Astrocyte (in vitro differentiated cells and primary cell): Measurements from ENCODE around the gene ATRNL1. TPM values are rescaled to one million over a fixed set of nuclear protein-coding genes. Genes with fewer than 3 reads are reported as not detected.

Source experiments
- DNase-seq: peaks from one replicate; pipeline ENCODE4 v3.0.0-alpha.2; 2010; ENCODE audit warnings: low read depth
- FAIRE-seq: peaks from 2 replicates; lab custom pipeline; 2011; peaks lifted over from hg19 to GRCh38; lab: Jason Lieb, UNC
- H2AFZ ChIP-seq: 2 replicates; pipeline ENCODE4 v1.6.0; 2012; ENCODE audit warnings: low read depth, low read length, inconsistent platforms
- H3K27ac ChIP-seq: 2 replicates; pipeline ENCODE4 v1.5.1; 2011; ENCODE audit warnings: low read depth, low read length, inconsistent platforms
- H3K27me3 ChIP-seq: 2 replicates; pipeline ENCODE4 v1.6.0; 2011; ENCODE audit warnings: low read length, inconsistent platforms; ENCODE audit not compliant: insufficient read depth
- H3K36me3 ChIP-seq: 2 replicates; pipeline ENCODE4 v1.5.1; 2011; ENCODE audit warnings: low read length, inconsistent platforms; ENCODE audit not compliant: insufficient read depth
- H3K4me1 ChIP-seq: 2 replicates; pipeline ENCODE4 v1.5.1; 2011; ENCODE audit warnings: low read length, inconsistent platforms; ENCODE audit not compliant: insufficient read depth
- H3K4me2 ChIP-seq: 2 replicates; pipeline ENCODE4 v1.6.0; 2012; ENCODE audit warnings: low read length, inconsistent platforms
- H3K4me3 ChIP-seq: 2 replicates; pipeline ENCODE4 v1.5.1; 2011; ENCODE audit warnings: low read depth, mild to moderate bottlenecking, low read length, inconsistent platforms; ENCODE audit not compliant: insufficient read depth
- H3K79me2 ChIP-seq: 2 replicates; pipeline ENCODE4 v1.6.0; 2012; ENCODE audit warnings: mild to moderate bottlenecking, low read length, inconsistent platforms; ENCODE audit not compliant: insufficient read depth
- H3K9ac ChIP-seq: 2 replicates; pipeline ENCODE4 v1.6.0; 2012; ENCODE audit warnings: mild to moderate bottlenecking, low read length, inconsistent platforms
- H3K9me3 ChIP-seq: 2 replicates; pipeline ENCODE4 v1.5.1; 2012; ENCODE audit warnings: low read depth, mild to moderate bottlenecking, low read length, inconsistent platforms; ENCODE audit not compliant: insufficient read depth
- H4K20me1 ChIP-seq: 2 replicates; pipeline ENCODE4 v1.6.0; 2012; ENCODE audit warnings: low read length, inconsistent platforms; ENCODE audit not compliant: insufficient read depth
- H3K27ac Mint-ChIP-seq: one replicate; pipeline ENCODE4 v1.8.0; 2021; ENCODE audit warnings: mild to moderate bottlenecking, mixed read lengths; ENCODE audit not compliant: unreplicated experiment
- H3K27me3 Mint-ChIP-seq: one replicate; pipeline ENCODE4 v1.8.0; 2021; ENCODE audit warnings: low read depth, mixed read lengths; ENCODE audit not compliant: unreplicated experiment
- H3K36me3 Mint-ChIP-seq: one replicate; pipeline ENCODE4 v1.8.0; 2021; ENCODE audit warnings: low read depth, mixed read lengths; ENCODE audit not compliant: unreplicated experiment
- H3K4me1 Mint-ChIP-seq: one replicate; pipeline ENCODE4 v1.8.0; 2021; ENCODE audit warnings: low read depth, mixed read lengths; ENCODE audit not compliant: unreplicated experiment
- H3K4me3 Mint-ChIP-seq: one replicate; pipeline ENCODE4 v1.8.0; 2021; ENCODE audit warnings: mild to moderate bottlenecking, moderate library complexity, mixed read lengths; ENCODE audit not compliant: unreplicated experiment
- H3K9me3 Mint-ChIP-seq: one replicate; pipeline ENCODE4 v1.8.0; 2021; ENCODE audit warnings: mild to moderate bottlenecking, mixed read lengths; ENCODE audit not compliant: unreplicated experiment
- EZH2 ChIP-seq: IDR thresholded peaks from 2 replicates; pipeline ENCODE4 v1.6.1; 2012; ENCODE audit warnings: mild to moderate bottlenecking, low read length, inconsistent platforms; ENCODE audit not compliant: insufficient read depth
- total RNA-seq: library from RNA; stranded (reverse); gene quantifications from 2 replicates; pipeline ENCODE4 v1.2.1, GENCODE V29; 2021
- TF ChIP-seq, protein P1 (sequence below): IDR thresholded peaks from 2 replicates; pipeline ENCODE4 v1.5.1; 2011; ENCODE audit warnings: low read depth, mild to moderate bottlenecking, inconsistent platforms, low read length, moderate library complexity; ENCODE audit not compliant: insufficient read depth

Gene ATRNL1
- total RNA-seq, 1 donor from 2014 or later = 17.5 TPM

DNA sequence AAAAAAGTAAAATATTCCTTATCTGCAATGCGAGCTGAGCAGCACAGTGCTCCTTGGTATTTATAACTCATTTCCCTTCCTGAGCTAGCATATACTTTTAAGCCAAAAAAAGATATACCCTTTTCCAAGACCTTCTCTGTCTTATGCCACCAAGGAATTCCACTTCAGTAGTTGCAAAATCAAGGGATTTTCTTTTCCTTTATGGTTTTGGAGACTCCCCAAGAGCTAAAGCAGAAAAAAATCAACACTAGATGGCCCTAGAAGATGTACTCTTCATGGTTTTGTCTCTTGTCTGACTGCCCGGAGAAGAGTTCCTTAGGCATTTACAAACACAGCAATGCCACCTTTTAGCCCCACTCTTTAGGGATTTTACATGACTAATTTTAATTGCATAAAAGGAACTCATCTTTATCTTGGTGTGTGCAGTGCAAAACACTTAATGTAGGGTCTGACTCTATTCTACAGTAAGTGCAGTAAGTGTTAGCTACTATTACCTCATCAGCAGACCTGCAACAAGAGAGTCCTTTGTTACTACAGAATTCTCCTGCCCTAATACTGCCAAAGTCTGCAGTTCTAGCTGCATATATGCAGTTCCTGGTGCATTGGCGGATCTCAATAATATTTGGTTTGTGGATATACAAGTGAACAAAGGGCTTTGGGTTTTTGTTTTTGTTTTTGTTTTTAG is 736.5 kb downstream of the ATRNL1 start:
- H3K4me1 Mint-ChIP-seq = peaks cover 27% of the 10 kb centered on the region
- no peak overlapping the region for H3K4me3 Mint-ChIP-seq
- H3K4me1 ChIP-seq = no peaks in the 10 kb centered on the region
- FAIRE-seq (no peak), DNase-seq (peak; percentile 54)
- no peak overlapping the region for H3K27ac Mint-ChIP-seq
- H3K9ac ChIP-seq = no peak overlapping the region
- H3K36me3 Mint-ChIP-seq = no peaks in the 10 kb centered on the region
- no peaks in the 10 kb centered on the region for H3K27me3 ChIP-seq
- H3K9me3 Mint-ChIP-seq = no peaks in the 10 kb centered on the region
- no peak overlapping the region for H3K4me3 ChIP-seq
- no peak overlapping the region for H2AFZ ChIP-seq
- H3K36me3 ChIP-seq = no peaks in the 10 kb centered on the region
- H3K4me2 ChIP-seq = no peak overlapping the region
- no peaks in the 10 kb centered on the region for H3K9me3 ChIP-seq
- H3K27me3 Mint-ChIP-seq = no peaks in the 10 kb centered on the region
- H3K27ac ChIP-seq = no peak overlapping the region
- no peaks in the 10 kb centered on the region for H3K79me2 ChIP-seq
- TF ChIP-seq, protein P1, sequence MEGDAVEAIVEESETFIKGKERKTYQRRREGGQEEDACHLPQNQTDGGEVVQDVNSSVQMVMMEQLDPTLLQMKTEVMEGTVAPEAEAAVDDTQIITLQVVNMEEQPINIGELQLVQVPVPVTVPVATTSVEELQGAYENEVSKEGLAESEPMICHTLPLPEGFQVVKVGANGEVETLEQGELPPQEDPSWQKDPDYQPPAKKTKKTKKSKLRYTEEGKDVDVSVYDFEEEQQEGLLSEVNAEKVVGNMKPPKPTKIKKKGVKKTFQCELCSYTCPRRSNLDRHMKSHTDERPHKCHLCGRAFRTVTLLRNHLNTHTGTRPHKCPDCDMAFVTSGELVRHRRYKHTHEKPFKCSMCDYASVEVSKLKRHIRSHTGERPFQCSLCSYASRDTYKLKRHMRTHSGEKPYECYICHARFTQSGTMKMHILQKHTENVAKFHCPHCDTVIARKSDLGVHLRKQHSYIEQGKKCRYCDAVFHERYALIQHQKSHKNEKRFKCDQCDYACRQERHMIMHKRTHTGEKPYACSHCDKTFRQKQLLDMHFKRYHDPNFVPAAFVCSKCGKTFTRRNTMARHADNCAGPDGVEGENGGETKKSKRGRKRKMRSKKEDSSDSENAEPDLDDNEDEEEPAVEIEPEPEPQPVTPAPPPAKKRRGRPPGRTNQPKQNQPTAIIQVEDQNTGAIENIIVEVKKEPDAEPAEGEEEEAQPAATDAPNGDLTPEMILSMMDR = peak; percentile 6
- TF ChIP-seq EZH2 = no peak
- no peaks in the 10 kb centered on the region for H4K20me1 ChIP-seq

DNA sequence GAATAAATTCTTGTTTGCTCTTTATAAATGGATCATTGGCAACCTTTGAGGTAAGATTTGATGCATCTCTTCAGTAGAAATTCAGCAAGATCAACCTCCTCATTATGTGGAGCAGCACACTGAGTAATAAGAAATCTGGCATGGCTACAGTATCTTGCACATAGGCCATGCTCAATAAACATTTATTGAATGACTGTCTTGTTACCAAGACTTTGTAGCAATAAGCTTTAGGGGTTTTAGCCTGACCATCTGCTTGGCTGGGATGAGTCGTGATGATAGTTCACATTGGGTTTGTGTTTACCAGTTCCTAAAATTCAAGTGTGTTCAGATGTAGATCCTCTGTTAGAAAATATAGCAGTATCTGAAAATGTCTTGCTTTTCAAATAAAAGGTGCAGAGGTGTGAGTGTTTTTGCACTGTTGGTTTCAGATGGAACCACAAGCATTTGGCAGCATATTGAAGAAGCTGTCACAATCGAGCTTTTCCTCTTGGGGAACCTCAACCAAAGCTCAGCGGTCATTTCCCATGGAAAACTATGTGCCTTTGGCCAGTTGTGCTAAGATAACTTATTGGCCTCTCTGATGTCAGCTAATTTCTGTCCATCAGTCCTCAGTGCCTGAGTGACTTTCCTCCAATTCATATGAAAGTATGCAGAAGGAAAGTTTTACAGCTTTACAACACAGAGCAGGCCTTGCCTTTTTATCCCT is 737.3 kb downstream of the ATRNL1 start:
- Histone ChIP-seq H3K27me3 (no peaks in the 10 kb centered on the region), H4K20me1 (no peaks in the 10 kb centered on the region), H3K4me1 (no peaks in the 10 kb centered on the region), H3K36me3 (no peaks in the 10 kb centered on the region), H3K4me3 (no peak overlapping the region), H3K27ac (no peak overlapping the region), H3K4me2 (no peak overlapping the region), H2AFZ (no peak overlapping the region), H3K79me2 (no peaks in the 10 kb centered on the region), H3K9ac (no peak overlapping the region), H3K9me3 (no peaks in the 10 kb centered on the region)
- no peaks in the 10 kb centered on the region for H3K9me3 Mint-ChIP-seq
- no peak overlapping the region for H3K4me3 Mint-ChIP-seq
- no peaks in the 10 kb centered on the region for H3K27me3 Mint-ChIP-seq
- FAIRE-seq (peak; percentile 69), DNase-seq (peak; percentile 67)
- H3K27ac Mint-ChIP-seq = no peak overlapping the region
- H3K4me1 Mint-ChIP-seq = peaks cover 27% of the 10 kb centered on the region
- TF ChIP-seq, protein P1 = no peak
- no peak for TF ChIP-seq EZH2
- H3K36me3 Mint-ChIP-seq = no peaks in the 10 kb centered on the region

DNA sequence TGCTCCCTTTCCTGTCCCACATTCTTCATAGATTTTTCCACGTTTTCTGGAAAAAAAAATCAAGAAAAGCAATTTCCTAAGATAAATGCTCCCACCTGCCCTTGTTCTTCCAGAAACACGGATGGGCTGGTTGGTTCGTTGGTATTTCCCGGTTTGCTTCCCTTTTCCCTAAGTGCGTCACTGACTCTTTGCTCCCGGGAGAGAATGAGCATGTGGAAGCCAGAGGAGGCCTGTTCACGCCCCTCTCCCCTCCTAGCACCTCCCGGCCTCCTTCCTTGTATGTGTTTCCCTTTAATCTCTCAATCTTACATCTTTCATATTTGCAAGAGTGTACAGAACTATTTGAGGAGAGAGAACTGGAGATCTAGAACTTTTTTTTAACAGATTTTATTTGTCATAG is 737.9 kb downstream of the ATRNL1 start:
- Mint-ChIP-seq H3K4me1 (peaks cover 27% of the 10 kb centered on the region), H3K36me3 (no peaks in the 10 kb centered on the region), H3K27me3 (no peaks in the 10 kb centered on the region), H3K9me3 (no peaks in the 10 kb centered on the region), H3K4me3 (no peak overlapping the region), H3K27ac (no peak overlapping the region)
- Histone ChIP-seq H3K36me3 (no peaks in the 10 kb centered on the region), H3K27me3 (no peaks in the 10 kb centered on the region), H3K27ac (no peak overlapping the region), H2AFZ (no peak overlapping the region), H3K4me1 (no peaks in the 10 kb centered on the region), H3K9me3 (no peaks in the 10 kb centered on the region), H3K79me2 (no peaks in the 10 kb centered on the region), H4K20me1 (no peaks in the 10 kb centered on the region), H3K9ac (no peak overlapping the region), H3K4me2 (no peak overlapping the region), H3K4me3 (no peak overlapping the region)
- DNase-seq (no peak), FAIRE-seq (no peak)
- TF ChIP-seq, protein P1 = no peak
- TF ChIP-seq EZH2 = no peak
